Medulla oblongata (tissue), 1 donor: Measurements from ENCODE around the gene ZNF22.
A peak's percentile ranks its signal among the peaks of the same experiment; 100 is the strongest.
"Not testable (repeated sequence)": the region's sequence is repeated elsewhere in the genome, so short reads cannot be mapped to it uniquely, and the experiment has no call there.

Source experiments
- DNase-seq: peaks from one replicate; pipeline ENCODE4 v3.0.0-alpha.2; 2015; ENCODE audit errors: extremely low spot score

Gene ZNF22

GRCh38 chr10:44991571-44991970, 9.2 kb upstream of the ZNF22 start:
- no peak for DNase-seq

DNA sequence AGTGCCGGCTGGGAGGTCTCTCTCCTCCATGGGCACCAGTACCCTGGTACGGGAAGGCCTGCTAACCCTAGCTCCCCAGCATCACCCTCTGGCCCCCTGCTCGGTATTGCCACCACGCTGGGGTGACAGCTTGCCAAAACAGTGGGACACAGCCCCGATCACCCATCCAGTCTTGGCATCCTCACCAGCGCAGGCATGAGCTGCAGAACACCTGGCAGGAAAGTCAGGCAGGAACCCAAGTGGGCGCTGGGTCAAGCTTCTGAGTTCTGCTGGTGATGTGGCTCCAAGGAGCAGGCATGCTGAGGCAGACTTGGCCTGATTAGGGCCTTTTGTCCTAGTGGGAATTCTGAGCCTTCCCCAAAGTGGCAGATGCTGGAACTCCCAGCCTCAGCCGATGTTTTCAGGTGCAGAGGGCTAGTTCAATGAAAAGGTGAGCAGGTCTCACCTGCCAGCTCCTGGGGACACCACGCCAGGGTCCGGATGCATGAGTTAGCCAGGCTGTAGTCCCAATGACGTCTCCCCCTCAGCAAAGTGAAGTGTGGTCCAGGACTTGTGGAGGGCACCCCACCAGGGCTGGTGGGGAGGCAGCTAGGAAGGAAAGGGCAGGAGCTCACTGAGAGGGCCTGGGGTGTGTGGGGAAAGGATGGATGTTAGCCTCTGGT, 8.5 kb upstream of the ZNF22 start:
- DNase-seq = no peak

DNA sequence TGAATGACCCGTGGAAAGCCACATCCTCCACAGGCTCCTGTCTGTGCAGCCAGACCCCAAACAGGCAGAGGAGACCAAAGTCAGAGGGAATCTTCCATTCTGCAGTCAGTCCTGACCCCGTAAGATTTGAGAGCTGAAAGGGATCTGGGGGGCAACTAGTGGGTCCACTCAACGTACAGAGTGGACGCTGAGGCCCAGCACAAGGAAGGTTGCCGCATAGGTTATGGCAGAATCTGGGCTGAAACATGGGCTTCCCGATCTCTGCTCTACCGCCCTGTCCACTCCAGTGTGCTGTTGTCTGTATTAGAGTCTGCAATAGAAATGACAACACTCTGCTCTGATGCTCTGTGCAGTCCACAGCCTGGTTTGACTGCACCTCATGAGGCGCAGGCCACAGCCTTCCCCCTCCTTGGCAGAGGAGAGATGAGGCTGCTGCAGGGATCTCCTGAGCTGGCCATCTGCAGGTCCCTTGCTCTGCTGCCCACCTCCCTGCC, 7.9 kb upstream of the ZNF22 start:
- DNase-seq = no peak

DNA sequence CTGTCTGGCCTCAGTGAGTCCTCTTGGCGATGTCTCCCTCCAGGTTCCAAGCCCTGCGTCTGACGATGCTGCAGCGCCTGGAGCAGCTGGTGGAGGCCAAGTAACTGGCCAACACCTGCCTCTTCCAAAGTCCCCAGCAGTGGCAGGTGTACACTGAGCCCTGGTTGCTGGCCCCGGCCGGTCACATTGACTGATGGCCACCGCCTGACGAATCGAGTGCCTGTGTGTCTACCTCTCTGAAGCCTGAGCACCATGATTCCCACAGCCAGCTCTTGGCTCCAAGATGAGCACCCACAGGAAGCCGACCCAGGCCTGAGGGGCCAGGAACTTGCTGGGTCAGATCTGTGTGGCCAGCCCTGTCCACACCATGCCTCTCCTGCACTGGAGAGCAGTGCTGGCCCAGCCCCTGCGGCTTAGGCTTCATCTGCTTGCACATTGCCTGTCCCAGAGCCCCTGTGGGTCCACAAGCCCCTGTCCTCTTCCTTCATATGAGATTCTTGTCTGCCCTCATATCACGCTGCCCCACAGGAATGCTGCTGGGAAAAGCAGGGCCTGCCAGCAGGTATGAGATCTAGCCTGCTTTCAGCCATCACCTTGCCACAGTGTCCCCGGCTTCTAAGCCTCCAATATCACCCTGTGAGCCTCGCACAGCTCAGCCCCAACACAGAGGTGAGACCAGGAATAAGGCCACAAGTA, 7.3 kb upstream of the ZNF22 start:
- DNase-seq = no peak

DNA sequence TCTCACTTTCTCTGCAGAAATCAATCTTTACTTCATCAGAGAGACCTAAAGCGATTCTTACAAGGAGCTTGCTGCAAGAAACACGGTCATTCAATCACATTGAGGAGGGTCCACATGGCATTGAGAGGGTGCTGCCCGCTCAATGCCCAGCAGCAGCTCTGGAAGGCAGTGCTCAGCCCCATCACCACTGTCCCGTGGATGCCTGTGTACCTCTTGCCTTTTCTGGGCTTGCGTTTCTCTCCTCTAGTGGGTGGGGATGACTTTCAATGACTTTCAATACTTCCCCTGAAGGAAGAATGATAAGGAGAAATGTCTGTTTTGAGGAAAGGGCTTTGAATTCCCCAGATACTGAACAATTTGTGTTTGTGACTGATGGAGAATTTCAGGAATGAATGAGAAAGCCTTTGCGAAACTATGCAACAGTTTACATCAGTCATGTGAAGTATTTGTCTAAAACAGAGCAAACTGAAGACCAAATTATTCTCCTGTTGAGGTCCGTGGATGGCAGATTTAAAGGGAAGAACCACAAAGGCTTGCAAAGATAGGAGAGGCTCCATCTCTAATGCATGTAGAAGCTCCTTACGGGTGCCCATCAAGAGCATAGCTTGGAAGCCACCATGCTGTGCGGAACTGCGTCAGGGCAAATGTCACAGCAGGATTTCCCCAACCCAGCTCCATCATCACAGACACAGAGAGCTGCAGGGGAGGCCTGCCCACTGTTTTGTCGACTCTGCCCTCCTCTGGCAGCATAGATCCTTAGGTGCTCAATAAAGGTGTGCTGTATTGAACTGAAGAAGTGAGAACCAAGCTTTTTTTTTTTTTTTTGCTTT, 6.6 kb upstream of the ZNF22 start:
- no peak for DNase-seq

GRCh38 chr10:44994752-44995530, 5.8 kb upstream of the ZNF22 start:
- no peak for DNase-seq

GRCh38 chr10:44995581-44995913, 5.2 kb upstream of the ZNF22 start:
- DNase-seq = no peak

- DNase-seq = peak; percentile 80
Observed at GRCh38 chr10:44995914-44996669, 4.6 kb upstream of the ZNF22 start.

GRCh38 chr10:44997105-44997748, 3.5 kb upstream of the ZNF22 start:
- DNase-seq = no peak

GRCh38 chr10:44998146-44998631, 2.5 kb upstream of the ZNF22 start:
- no peak for DNase-seq

DNA sequence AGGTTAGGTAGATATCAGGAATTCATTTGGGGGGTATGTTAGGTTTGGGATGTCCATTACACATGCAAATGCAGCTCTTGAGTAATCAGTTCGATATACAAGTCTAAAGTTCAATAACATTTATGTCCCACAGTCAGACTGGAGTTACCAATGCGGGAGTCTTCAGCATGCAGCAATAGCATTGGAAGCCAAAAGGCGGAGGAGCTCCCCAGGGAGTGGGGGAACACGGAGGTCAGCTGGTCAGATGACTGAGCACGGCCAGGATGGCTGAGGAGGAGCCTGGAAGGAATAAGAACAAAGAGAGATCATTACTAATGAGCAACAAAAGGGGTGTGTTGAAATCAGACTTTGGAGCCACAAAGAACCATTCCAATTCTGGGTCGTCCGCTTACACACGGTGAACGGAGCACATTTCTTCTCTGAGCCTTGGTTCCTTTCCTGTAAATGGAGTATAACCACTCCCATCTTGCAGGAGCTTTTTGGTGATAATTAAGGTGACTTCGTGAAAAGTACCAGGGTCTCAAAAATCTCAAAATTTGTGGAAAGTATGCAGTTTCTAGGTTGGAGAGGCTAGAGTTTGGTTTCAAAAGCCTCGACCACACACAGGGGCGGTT, 478 bp upstream of the ZNF22 start:
- DNase-seq = no peak

DNA sequence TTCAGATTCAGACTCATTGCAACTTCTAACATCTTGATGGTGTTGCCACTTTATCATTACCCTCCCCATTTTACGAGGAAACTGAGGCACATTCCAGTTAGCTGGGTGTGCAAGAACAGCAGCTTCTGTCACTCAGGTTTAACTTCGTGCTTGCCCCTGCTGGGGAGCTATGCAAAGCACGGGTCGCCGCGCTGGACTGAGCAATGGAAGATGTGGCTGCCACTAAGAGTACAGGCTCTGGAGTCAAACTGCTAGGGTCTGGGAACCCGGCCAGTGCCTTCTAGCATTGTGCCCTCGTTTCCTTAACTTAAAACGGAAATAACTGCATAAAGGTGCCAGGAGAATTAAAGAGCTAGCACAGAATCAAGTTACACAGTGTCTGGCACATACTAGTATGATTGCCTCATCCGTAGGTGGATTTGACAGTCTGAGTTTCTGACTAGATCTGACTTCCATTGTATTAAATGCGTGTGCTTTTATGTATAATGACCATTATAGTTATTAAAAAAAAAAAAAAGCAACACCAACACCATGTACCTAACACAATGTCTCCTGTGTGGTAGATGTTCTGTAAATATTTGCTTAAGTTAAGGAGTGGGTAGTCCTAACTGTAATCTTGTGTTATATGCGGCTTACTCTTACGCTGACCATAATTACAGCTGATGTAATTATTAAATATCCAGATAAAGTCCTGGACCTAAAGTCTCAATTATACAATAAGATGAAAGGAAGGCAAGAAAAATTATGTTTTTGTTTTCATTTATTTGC, 842 bp downstream of the ZNF22 start:
- DNase-seq = peak; percentile 67

DNA sequence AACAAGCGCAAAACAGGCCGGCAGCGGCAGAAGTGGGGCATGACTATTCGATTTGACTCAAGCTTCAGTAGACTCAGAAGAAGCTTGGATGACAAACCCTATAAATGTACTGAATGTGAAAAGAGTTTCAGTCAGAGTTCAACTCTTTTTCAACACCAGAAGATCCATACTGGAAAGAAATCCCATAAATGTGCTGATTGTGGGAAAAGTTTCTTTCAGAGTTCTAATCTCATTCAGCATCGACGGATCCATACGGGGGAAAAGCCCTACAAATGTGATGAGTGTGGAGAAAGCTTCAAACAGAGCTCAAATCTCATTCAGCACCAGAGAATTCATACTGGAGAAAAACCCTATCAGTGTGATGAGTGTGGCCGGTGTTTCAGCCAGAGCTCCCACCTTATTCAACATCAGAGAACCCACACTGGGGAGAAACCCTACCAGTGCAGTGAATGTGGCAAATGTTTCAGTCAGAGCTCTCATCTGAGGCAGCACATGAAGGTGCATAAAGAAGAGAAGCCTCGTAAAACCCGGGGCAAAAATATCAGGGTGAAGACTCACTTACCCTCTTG, 2.8 kb downstream of the ZNF22 start:
- DNase-seq = no peak

DNA sequence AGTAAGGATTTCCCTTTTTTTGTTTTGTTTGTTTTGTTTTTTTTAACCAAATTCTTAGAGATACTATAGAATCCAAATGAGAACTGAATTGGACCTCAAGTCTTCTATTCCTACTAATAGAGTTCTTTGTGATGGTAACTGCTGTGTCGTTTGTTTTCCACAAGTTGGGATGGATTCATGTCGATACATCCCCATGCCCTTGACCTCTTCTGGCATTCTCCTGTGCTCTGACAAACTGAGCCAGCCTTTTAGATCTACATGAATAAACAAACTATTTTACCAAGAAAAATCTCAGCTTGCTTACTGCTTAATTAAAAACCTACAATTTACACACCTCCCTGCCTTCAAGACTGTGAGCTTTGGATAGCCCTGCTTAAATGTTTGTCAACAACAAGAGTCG, 3.9 kb downstream of the ZNF22 start:
- DNase-seq = no peak

DNA sequence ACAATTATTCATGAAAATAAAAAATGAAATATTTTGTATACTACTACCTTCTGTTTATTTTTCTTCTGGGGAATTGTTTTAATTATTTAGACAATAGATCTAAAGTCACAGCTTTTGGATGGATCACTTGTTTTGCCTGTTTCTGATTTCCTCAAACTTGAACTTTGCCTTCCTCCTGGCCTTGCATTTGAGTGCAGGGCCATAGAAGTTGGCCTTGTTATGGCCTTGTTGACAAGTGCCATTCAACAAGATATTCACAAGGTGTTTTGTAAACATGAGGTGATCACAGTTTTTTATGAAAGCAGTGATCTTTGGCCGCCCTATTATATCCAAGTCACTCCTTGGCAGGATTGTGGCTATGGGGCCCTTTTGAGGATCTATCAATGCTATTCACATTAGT, 4.6 kb downstream of the ZNF22 start:
- DNase-seq = no peak

DNA sequence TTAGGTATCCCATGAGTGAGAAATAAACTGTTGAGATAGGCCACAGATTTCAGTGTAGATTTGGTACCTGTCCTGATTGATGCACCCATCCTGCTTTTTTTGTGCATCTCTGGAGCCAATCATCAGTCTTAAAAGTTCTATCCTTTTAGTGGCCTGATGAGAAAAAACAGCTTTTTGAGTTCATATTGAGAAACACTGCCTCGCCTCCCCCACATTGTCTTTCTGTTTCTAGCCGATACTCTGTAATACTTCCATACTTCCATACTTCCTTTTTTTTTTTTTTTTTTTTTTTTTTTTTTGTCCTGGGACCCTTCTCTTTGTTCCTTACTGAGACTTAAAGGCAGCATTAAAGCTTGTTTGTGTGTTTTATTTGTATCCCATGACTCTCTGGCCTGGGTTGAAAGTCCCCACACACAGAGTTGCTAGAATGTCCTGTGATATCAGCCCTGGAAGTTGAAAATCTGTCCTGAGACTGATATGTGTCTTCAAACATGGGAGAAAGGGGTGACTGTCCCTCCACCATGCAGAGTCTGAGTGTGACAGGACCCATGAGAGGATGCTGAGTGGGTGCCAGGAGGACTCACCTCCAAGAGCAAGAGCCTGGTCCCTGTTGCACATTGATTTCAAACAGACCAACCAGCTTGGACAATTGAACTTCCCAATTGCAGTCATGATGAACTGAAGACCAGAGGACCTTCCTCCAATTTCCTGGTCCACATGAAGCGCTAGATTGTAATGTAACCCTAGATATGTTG, 5.7 kb downstream of the ZNF22 start:
- no peak for DNase-seq

GRCh38 chr10:45008524-45009161, 7.9 kb downstream of the ZNF22 start:
- DNase-seq = peak; percentile 96

GRCh38 chr10:45014557-45014956, 13.8 kb downstream of the ZNF22 start:
- not testable (repeated sequence) for DNase-seq
